MM.1S (cell line): ENCODE results near the gene LRRC25.

Experiments
- DNase-seq: peaks from one replicate; pipeline ENCODE4 v3.0.0-alpha.2; 2015
- H2AFZ ChIP-seq: fragments of 300-600 bp; sonication (generic); 2 replicates; pipeline ENCODE4 v1.6.0; 2016; ENCODE audit warnings: antibody characterized with exemption, low read length
- H3F3A ChIP-seq: fragments of 300-600 bp; sonication (generic); 2 replicates; pipeline ENCODE4 v1.6.1; 2016; ENCODE audit warnings: mild to moderate bottlenecking, antibody characterized with exemption, low read length, moderate library complexity, mixed read lengths; ENCODE audit not compliant: insufficient read depth
- H3K27ac ChIP-seq: fragments of 300-600 bp; sonication (generic); 2 replicates; pipeline ENCODE4 v1.5.1; 2016; ENCODE audit warnings: mild to moderate bottlenecking, low read length
- H3K27me3 ChIP-seq: fragments of 300-600 bp; sonication (generic); replicated peaks from 2 replicates; pipeline ENCODE4 v1.6.0; 2016; ENCODE audit warnings: low read length; ENCODE audit not compliant: insufficient read depth
- H3K36me3 ChIP-seq: fragments of 300-600 bp; sonication (generic); replicated peaks from 2 replicates; pipeline ENCODE4 v1.6.1; 2016; ENCODE audit warnings: mild to moderate bottlenecking, low read length, mixed read lengths; ENCODE audit not compliant: insufficient read depth
- H3K4me1 ChIP-seq: fragments of 300-600 bp; sonication (generic); 2 replicates; pipeline ENCODE4 v1.6.1; 2016; ENCODE audit warnings: low read length, mixed read lengths
- H3K4me2 ChIP-seq: fragments of 300-600 bp; sonication (generic); 2 replicates; pipeline ENCODE4 v1.6.0; 2016; ENCODE audit warnings: low read depth, low read length
- H3K4me3 ChIP-seq: fragments of 300-600 bp; sonication (generic); 2 replicates; pipeline ENCODE4 v1.5.1; 2016; ENCODE audit warnings: low read length, mixed read lengths
- H3K79me2 ChIP-seq: fragments of 300-600 bp; sonication (generic); 2 replicates; pipeline ENCODE4 v1.6.1; 2016; ENCODE audit warnings: mixed run types, low read length, mixed read lengths
- H3K9ac ChIP-seq: fragments of 300-600 bp; sonication (generic); 2 replicates; pipeline ENCODE4 v1.6.1; 2016; ENCODE audit warnings: low read length, mixed read lengths
- H3K9me2 ChIP-seq: fragments of 300-600 bp; sonication (generic); replicated peaks from 2 replicates; pipeline ENCODE4 v1.6.1; 2016; ENCODE audit warnings: mild to moderate bottlenecking, low read length, mixed read lengths; ENCODE audit not compliant: insufficient read depth
- H3K9me3 ChIP-seq: fragments of 300-600 bp; sonication (generic); replicated peaks from 2 replicates; pipeline ENCODE4 v1.6.1; 2016; ENCODE audit warnings: mild to moderate bottlenecking, low read length, mixed read lengths; ENCODE audit not compliant: insufficient read depth
- H4K20me1 ChIP-seq: fragments of 300-600 bp; sonication (generic); 2 replicates; pipeline ENCODE4 v1.6.1; 2016; ENCODE audit warnings: mild to moderate bottlenecking, low read length, moderate library complexity, mixed read lengths; ENCODE audit not compliant: insufficient read depth
- CTCF ChIP-seq: fragments of 300-600 bp; sonication (generic); IDR thresholded peaks from 2 replicates; pipeline ENCODE4 v1.5.1; 2016; ENCODE audit warnings: antibody characterized with exemption, low read length, mixed read lengths
- EZH2 ChIP-seq: fragments of 300-600 bp; sonication (generic); optimal IDR thresholded peaks from 2 replicates; pipeline ENCODE3; 2017; ENCODE audit warnings: low read depth, mild to moderate bottlenecking, antibody characterized with exemption, low read length, mixed read lengths
- EZH2phosphoT487 ChIP-seq: fragments of 300-600 bp; sonication (generic); IDR thresholded peaks from 2 replicates; pipeline ENCODE4 v1.6.1; 2018; ENCODE audit warnings: antibody characterized with exemption, low read length

The LRRC25 gene

GRCh38 chr19:18418483-18419194 lies 21.2 kb upstream of the LRRC25 start:
- Histone ChIP-seq H3K27me3 (peaks cover 51% of the 10 kb centered on the region), H3K9me2 (no peaks in the 10 kb centered on the region), H2AFZ (0 out of 2 replicates have a peak overlapping the region, but pooled peaks have one; percentile 7), H3K4me3 (peak overlapping the region; percentile 54), H3F3A (peaks cover 10% of the 10 kb centered on the region), H3K4me2 (peak overlapping the region; percentile 78), H3K9ac (no peak overlapping the region), H3K36me3 (no peaks in the 10 kb centered on the region), H3K79me2 (no peaks in the 10 kb centered on the region), H4K20me1 (no peaks in the 10 kb centered on the region), H3K4me1 (peaks cover 6% of the 10 kb centered on the region), H3K9me3 (no peaks in the 10 kb centered on the region), H3K27ac (no peak overlapping the region)
- no peak for TF ChIP-seq EZH2
- TF ChIP-seq EZH2phosphoT487, result no peak
- TF ChIP-seq CTCF, result no peak
- DNase-seq, result no peak

GRCh38 chr19:18418029-18418482 lies 20.6 kb upstream of the LRRC25 start:
- H4K20me1 ChIP-seq, result no peaks in the 10 kb centered on the region
- H3K79me2 ChIP-seq, result no peaks in the 10 kb centered on the region
- H3K4me3 ChIP-seq, result peak overlapping the region; percentile 47; the same call in 1 of the 2 replicates
- peak; percentile 81; the same call in 1 of the 2 replicates for TF ChIP-seq EZH2phosphoT487
- no peak for TF ChIP-seq CTCF
- TF ChIP-seq EZH2, result no peak
- no peak overlapping the region for H2AFZ ChIP-seq
- peaks cover 6% of the 10 kb centered on the region for H3K4me1 ChIP-seq
- H3F3A ChIP-seq, result peaks cover 10% of the 10 kb centered on the region
- peak overlapping the region; percentile 95; the same call in 1 of the 2 replicates for H3K4me2 ChIP-seq
- H3K27me3 ChIP-seq, result peaks cover 51% of the 10 kb centered on the region
- no peaks in the 10 kb centered on the region for H3K36me3 ChIP-seq
- DNase-seq, result no peak
- no peak overlapping the region for H3K9ac ChIP-seq
- H3K9me3 ChIP-seq, result no peaks in the 10 kb centered on the region
- H3K9me2 ChIP-seq, result no peaks in the 10 kb centered on the region
- H3K27ac ChIP-seq, result no peak overlapping the region

GRCh38 chr19:18417250-18418028 lies 20.0 kb upstream of the LRRC25 start:
- Histone ChIP-seq H2AFZ (peak overlapping the region; percentile 67), H3K9me2 (no peaks in the 10 kb centered on the region), H3K4me2 (peak overlapping the region; percentile 95), H3K9me3 (no peaks in the 10 kb centered on the region), H3K27me3 (peaks cover 57% of the 10 kb centered on the region), H3K4me1 (peaks cover 6% of the 10 kb centered on the region), H3F3A (peaks cover 10% of the 10 kb centered on the region), H3K4me3 (peak overlapping the region; percentile 47), H3K79me2 (no peaks in the 10 kb centered on the region), H4K20me1 (no peaks in the 10 kb centered on the region), H3K36me3 (no peaks in the 10 kb centered on the region), H3K27ac (no peak overlapping the region), H3K9ac (peak overlapping the region; percentile 21; the same call in 1 of the 2 replicates)
- no peak for DNase-seq
- TF ChIP-seq EZH2 (no peak), CTCF (no peak), EZH2phosphoT487 (no peak)
